Measurements from ENCODE around the gene ESAM.

DNA sequence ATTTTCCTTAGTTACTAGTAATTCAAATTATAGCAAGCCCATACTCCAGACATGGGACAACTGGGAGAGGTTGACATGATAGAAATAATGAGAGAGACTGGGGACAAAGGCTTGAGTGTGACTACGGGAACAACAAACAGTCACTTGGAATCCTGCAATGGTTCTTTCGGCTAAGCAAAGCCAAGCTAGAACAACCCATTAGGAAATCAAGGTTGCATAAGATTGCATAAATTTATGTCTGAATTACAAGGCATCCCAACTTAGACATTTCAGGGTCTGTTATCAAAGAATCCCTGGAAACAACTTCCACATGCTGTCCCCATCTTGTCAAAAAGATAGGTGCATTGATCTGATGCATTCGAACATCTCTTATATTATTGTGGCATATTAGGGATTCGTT, 32.5 kb downstream of the ESAM start:
- TF ChIP-seq ZNF274 (IDR thresholded peaks at IDR 0.05; ENCODE audit: low read length) (no peak), ZNF274 (tag by site-specific recombination; IDR thresholded peaks at IDR 0.05; ENCODE audit: borderline replicate concordance) (no peak), ZNF350 (tag by site-specific recombination; IDR thresholded peaks at IDR 0.05) (no peak), ZFP41 (tag by site-specific recombination; IDR thresholded peaks at IDR 0.05; ENCODE audit: borderline replicate concordance) (no peak), ZNF776 (tag by site-specific recombination; IDR thresholded peaks at IDR 0.05; ENCODE audit: borderline replicate concordance) (no peak)
- TF ChIP-seq, protein P1, sequence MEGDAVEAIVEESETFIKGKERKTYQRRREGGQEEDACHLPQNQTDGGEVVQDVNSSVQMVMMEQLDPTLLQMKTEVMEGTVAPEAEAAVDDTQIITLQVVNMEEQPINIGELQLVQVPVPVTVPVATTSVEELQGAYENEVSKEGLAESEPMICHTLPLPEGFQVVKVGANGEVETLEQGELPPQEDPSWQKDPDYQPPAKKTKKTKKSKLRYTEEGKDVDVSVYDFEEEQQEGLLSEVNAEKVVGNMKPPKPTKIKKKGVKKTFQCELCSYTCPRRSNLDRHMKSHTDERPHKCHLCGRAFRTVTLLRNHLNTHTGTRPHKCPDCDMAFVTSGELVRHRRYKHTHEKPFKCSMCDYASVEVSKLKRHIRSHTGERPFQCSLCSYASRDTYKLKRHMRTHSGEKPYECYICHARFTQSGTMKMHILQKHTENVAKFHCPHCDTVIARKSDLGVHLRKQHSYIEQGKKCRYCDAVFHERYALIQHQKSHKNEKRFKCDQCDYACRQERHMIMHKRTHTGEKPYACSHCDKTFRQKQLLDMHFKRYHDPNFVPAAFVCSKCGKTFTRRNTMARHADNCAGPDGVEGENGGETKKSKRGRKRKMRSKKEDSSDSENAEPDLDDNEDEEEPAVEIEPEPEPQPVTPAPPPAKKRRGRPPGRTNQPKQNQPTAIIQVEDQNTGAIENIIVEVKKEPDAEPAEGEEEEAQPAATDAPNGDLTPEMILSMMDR (tag by site-specific recombination; IDR thresholded peaks at IDR 0.05), result no peak
